Uterus (tissue), 2 donors: ENCODE data around the gene ELOVL1.

Source experiments
- CTCF ChIP-seq, 4 experiments: fragments of 200-600 bp in 2 of 4; fragments of 450-650 bp in 2 of 4; sonication (generic) in 2 of 4; IDR thresholded peaks; one replicate each; pipeline ENCODE4 v1.5.1; 2016 to 2019; ENCODE audit warnings: antibody characterized with exemption in 4 of 4, mild to moderate bottlenecking in 2 of 4, moderate library complexity in 1 of 4
- POLR2A ChIP-seq, 2 donors: fragments of 450-650 bp; IDR thresholded peaks; one replicate each; pipeline ENCODE4 v1.6.1; 2016; ENCODE audit warnings: antibody characterized with exemption in 2 of 2, mild to moderate bottlenecking in 1 of 2, moderate library complexity in 1 of 2

DNA sequence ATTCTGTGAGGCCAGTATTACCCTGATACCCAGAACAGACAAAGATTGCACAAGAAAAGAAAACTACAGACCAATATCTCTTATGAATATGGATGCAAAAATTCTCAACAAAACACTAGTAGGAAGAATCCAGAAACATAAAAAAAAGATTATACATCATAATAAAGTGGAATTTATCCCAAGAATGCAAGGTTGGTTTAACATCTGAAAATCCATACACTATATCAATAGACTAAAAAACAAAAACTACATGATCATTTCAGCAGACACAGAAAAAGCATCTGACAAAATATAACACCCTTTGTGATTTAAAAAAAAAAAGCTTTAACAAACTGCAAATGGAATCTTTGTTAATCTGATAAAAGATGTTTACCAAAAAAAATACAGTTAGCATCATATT, 42.4 kb downstream of the ELOVL1 start:
- no peak for TF ChIP-seq POLR2A (IDR thresholded peaks at IDR 0.05)
- no peak for TF ChIP-seq CTCF (IDR thresholded peaks at IDR 0.05)
